HEK293T (cell line): ENCODE data around the gene ANKLE1.

Experiments
- CTCF ChIA-PET: fragments of 350-600 bp; formaldehyde crosslinking; extraction: SDS; loops from one replicate; lab custom pipeline; 2021; ENCODE audit warnings: antibody characterized with exemption, inconsistent platforms; lab: Yijun Ruan, JAX
- POLR2A ChIA-PET: fragments of 350-600 bp; formaldehyde crosslinking; extraction: SDS; loops from one replicate; lab custom pipeline; 2020; ENCODE audit warnings: antibody characterized with exemption, inconsistent platforms; lab: Yijun Ruan, JAX
- DNase-seq: peaks from one replicate; pipeline ENCODE4 v3.0.0; 2012; ENCODE audit warnings: mixed read lengths; ENCODE audit errors: extremely low spot score
- ARNT ChIP-seq: fragments of 450-650 bp; IDR thresholded peaks from 2 replicates; pipeline ENCODE4 v1.6.1; 2017; ENCODE audit warnings: mild to moderate bottlenecking
- BHLHE40 ChIP-seq: fragments of 450-650 bp; IDR thresholded peaks from 2 replicates; pipeline ENCODE4 v1.6.1; 2016; ENCODE audit warnings: mild to moderate bottlenecking, moderate library complexity, borderline replicate concordance
- CTBP1 ChIP-seq: fragments of 450-650 bp; IDR thresholded peaks from 2 replicates; pipeline ENCODE4 v1.6.1; 2016; ENCODE audit warnings: borderline replicate concordance
- ELF4 ChIP-seq: fragments of 450-650 bp; IDR thresholded peaks from 2 replicates; pipeline ENCODE4 v1.6.1; 2017; ENCODE audit warnings: antibody characterized with exemption
- FOXA1 ChIP-seq: fragments of 450-650 bp; IDR thresholded peaks from 2 replicates; pipeline ENCODE4 v1.6.1; 2016; ENCODE audit warnings: mild to moderate bottlenecking
- FOXK2 ChIP-seq: fragments of 450-650 bp; IDR thresholded peaks from 2 replicates; pipeline ENCODE4 v1.6.1; 2016; ENCODE audit warnings: mild to moderate bottlenecking
- FOXM1 ChIP-seq: fragments of 450-650 bp; IDR thresholded peaks from 2 replicates; pipeline ENCODE4 v1.6.1; 2017; ENCODE audit warnings: mild to moderate bottlenecking, borderline replicate concordance
- HDGF ChIP-seq: fragments of 450-650 bp; IDR thresholded peaks from 2 replicates; pipeline ENCODE4 v1.6.1; 2017; ENCODE audit warnings: antibody characterized with exemption, borderline replicate concordance
- L3MBTL2 ChIP-seq: fragments of 450-650 bp; conservative IDR thresholded peaks from 2 replicates; pipeline ENCODE4 v1.6.1; 2016; ENCODE audit warnings: mild to moderate bottlenecking
- LEF1 ChIP-seq: fragments of 450-650 bp; IDR thresholded peaks from 2 replicates; pipeline ENCODE4 v1.6.1; 2017; ENCODE audit warnings: mild to moderate bottlenecking, borderline replicate concordance
- NFRKB ChIP-seq: fragments of 450-650 bp; IDR thresholded peaks from 2 replicates; pipeline ENCODE4 v1.6.1; 2016; ENCODE audit warnings: mild to moderate bottlenecking, moderate library complexity
- SP1 ChIP-seq: fragments of 450-650 bp; IDR thresholded peaks from 2 replicates; pipeline ENCODE4 v1.6.1; 2017
- SUZ12 ChIP-seq: fragments of 450-650 bp; IDR thresholded peaks from 2 replicates; pipeline ENCODE4 v1.6.1; 2016; ENCODE audit warnings: mild to moderate bottlenecking
- TARDBP ChIP-seq: fragments of 450-650 bp; IDR thresholded peaks from 2 replicates; pipeline ENCODE4 v1.6.1; 2016
- ZNF384 ChIP-seq: fragments of 450-650 bp; IDR thresholded peaks from 2 replicates; pipeline ENCODE4 v1.6.1; 2016
- TF ChIP-seq, protein P1 (sequence below): fragments of 450-650 bp; IDR thresholded peaks from 2 replicates; pipeline ENCODE4 v1.6.1; 2016

The ANKLE1 gene

DNA sequence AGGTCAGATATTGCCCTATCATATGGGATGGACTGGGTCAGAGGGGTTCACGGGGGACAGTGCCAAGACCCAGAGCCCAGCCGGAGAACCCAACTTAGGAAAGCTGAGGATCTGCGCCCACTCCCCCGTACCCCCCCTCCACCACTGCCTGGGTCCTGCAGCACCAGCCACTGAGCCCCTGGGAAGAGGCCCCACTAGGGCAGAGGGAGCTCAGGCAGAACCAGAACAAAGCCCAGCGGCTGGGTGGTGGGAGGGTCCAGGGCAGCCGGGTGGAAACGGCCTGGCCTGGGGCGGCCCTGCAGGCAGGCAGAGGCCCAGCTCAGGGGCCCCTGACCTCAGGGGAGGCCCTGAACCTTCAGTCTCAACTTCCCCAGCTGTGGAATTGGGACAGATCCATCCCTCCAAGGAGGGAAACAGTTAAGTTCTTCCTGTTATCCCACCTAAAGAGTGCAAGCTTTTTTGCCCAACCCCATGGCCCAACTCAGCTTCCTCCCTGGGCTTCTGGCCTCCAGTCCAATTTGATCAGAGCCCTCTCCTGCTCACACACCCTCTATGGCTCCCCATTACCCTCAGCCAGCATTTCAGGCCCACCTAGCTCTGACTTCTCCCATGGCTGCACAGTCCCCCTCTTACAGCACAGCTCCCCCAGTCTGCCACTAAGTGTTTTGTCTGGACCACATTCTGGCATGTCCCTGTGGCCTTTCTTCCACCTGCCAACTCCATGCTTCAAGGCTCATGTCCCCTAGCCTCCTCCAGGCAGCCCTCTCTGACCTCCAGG, 39.1 kb upstream of the ANKLE1 start:
- POLR2A ChIA-PET = interaction anchor here (0.7 to 1.3 kb wide), 3 partner anchors 14 to 27 kb away, joined by 4 to 6 read pairs (median 4); partner anchors contain the start of genes OCEL1 and USE1
- CTCF ChIA-PET = interaction anchor here (1.2 kb wide), 1 partner anchor 38 kb away, joined by 4 read pairs; no protein-coding TSS in a partner anchor
- TF ChIP-seq L3MBTL2 = no peak
- no peak for TF ChIP-seq LEF1
- no peak for TF ChIP-seq BHLHE40
- TF ChIP-seq NFRKB = no peak
- no peak for TF ChIP-seq SP1
- TF ChIP-seq CTBP1 = no peak
- no peak for TF ChIP-seq ZNF384
- TF ChIP-seq SUZ12 = no peak
- no peak for TF ChIP-seq FOXK2
- TF ChIP-seq, protein P1, sequence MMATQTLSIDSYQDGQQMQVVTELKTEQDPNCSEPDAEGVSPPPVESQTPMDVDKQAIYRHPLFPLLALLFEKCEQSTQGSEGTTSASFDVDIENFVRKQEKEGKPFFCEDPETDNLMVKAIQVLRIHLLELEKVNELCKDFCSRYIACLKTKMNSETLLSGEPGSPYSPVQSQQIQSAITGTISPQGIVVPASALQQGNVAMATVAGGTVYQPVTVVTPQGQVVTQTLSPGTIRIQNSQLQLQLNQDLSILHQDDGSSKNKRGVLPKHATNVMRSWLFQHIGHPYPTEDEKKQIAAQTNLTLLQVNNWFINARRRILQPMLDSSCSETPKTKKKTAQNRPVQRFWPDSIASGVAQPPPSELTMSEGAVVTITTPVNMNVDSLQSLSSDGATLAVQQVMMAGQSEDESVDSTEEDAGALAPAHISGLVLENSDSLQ = no peak
- no peak for TF ChIP-seq TARDBP
- TF ChIP-seq FOXA1 = no peak
- no peak for TF ChIP-seq ARNT
- no peak for TF ChIP-seq ELF4
- TF ChIP-seq FOXM1 = no peak
- no peak for TF ChIP-seq HDGF
- no peak for DNase-seq

- POLR2A ChIA-PET = interaction anchor here (0.9 to 1.5 kb wide), 7 partner anchors 8 to 66 kb away, joined by 3 to 6 read pairs (median 4); partner anchors contain the start of genes DDA1 and USE1
- no peak for DNase-seq
- no peak for TF ChIP-seq ELF4
- no peak for TF ChIP-seq SP1
- TF ChIP-seq CTBP1 = no peak
- no peak for TF ChIP-seq FOXK2
- TF ChIP-seq BHLHE40 = no peak
- TF ChIP-seq FOXA1 = no peak
- TF ChIP-seq, protein P1 = no peak
- TF ChIP-seq L3MBTL2 = no peak
- TF ChIP-seq ZNF384 = no peak
- no peak for TF ChIP-seq NFRKB
- TF ChIP-seq FOXM1 = no peak
- CTCF ChIA-PET = interaction anchor here (0.8 to 1.2 kb wide), 3 partner anchors 8 to 19 kb away, joined by 3 to 6 read pairs (median 3); no protein-coding TSS in a partner anchor
Observed at GRCh38 chr19:17243211-17243829, 38.4 kb upstream of the ANKLE1 start.

- TF ChIP-seq, protein P1 = no peak
- TF ChIP-seq CTBP1 = no peak
- no peak for TF ChIP-seq ELF4
- no peak for TF ChIP-seq SP1
- no peak for TF ChIP-seq FOXA1
- TF ChIP-seq SUZ12 = no peak
- no peak for TF ChIP-seq ZNF384
- no peak for TF ChIP-seq L3MBTL2
- TF ChIP-seq LEF1 = no peak
- POLR2A ChIA-PET = interaction anchor here (0.9 to 1.5 kb wide), 6 partner anchors 8 to 65 kb away, joined by 3 to 5 read pairs (median 4); partner anchors contain the start of genes DDA1 and USE1
- CTCF ChIA-PET = interaction anchor here (0.8 to 1.2 kb wide), 3 partner anchors 9 to 18 kb away, joined by 3 to 6 read pairs (median 3); no protein-coding TSS in a partner anchor
- no peak for DNase-seq
Observed at GRCh38 chr19:17243830-17244617, 37.7 kb upstream of the ANKLE1 start.

- ChIA-PET CTCF (interaction anchor here (1.2 kb wide), 1 partner anchor 9 kb away, joined by 3 read pairs; no protein-coding TSS in a partner anchor), POLR2A (interaction anchor here (1.1 to 1.5 kb wide), 3 partner anchors 9 to 35 kb away, joined by 3 to 4 read pairs (median 4); no protein-coding TSS in a partner anchor)
- TF ChIP-seq SUZ12 = no peak
- TF ChIP-seq NFRKB = no peak
- no peak for TF ChIP-seq FOXA1
- TF ChIP-seq TARDBP = no peak
- no peak for TF ChIP-seq HDGF
- no peak for TF ChIP-seq FOXK2
- TF ChIP-seq CTBP1 = no peak; the same call in 1 of the 2 replicates
- TF ChIP-seq ZNF384 = no peak
- TF ChIP-seq L3MBTL2 = no peak
- no peak for TF ChIP-seq SP1
- TF ChIP-seq ARNT = no peak
- TF ChIP-seq, protein P1 = no peak
- TF ChIP-seq LEF1 = no peak
- DNase-seq = no peak
Observed at GRCh38 chr19:17244618-17245534, 36.8 kb upstream of the ANKLE1 start.
